HepG2 (cell line): Measurements from ENCODE around the gene TK2. TPM values are rescaled to one million over a fixed set of nuclear protein-coding genes. Genes with fewer than 3 reads are reported as not detected.

Experiments used
- AHR ChIP-seq: IDR thresholded peaks from 2 replicates; pipeline ENCODE4 v1.6.1; 2018; ENCODE audit warnings: missing genetic modification reagents, missing compliant biosample characterization
- ATF7 ChIP-seq, 2 experiments: fragments of 450-650 bp in 1 of 2; sonication (generic) in 1 of 2; formaldehyde crosslinking in 1 of 2; IDR thresholded peaks; 2 replicates each; pipeline versions ENCODE4 v1.4.0 to v1.6.1; 2016 to 2020; ENCODE audit warnings: antibody characterized with exemption in 1 of 2, mild to moderate bottlenecking in 1 of 2, missing genetic modification reagents in 1 of 2
- GTF3A ChIP-seq: sonication (generic); formaldehyde crosslinking; conservative IDR thresholded peaks from 2 replicates; pipeline ENCODE4 v1.4.0; 2020; ENCODE audit warnings: mild to moderate bottlenecking, missing genetic modification reagents
- HNF1B ChIP-seq: sonication (generic); formaldehyde crosslinking; IDR thresholded peaks from 2 replicates; pipeline ENCODE4 v1.5.1; 2020; ENCODE audit warnings: mild to moderate bottlenecking, moderate library complexity, missing genetic modification reagents
- LCORL ChIP-seq, 2 experiments: fragments of 450-650 bp in 1 of 2; sonication (generic) in 1 of 2; formaldehyde crosslinking in 1 of 2; IDR thresholded peaks; 2 replicates each; pipeline versions ENCODE4 v1.5.0 to v1.6.1; 2017 to 2020; ENCODE audit warnings: antibody characterized with exemption in 1 of 2, missing genetic modification reagents in 1 of 2
- NRL ChIP-seq: sonication (generic); formaldehyde crosslinking; IDR thresholded peaks from 2 replicates; pipeline ENCODE4 v1.5.0; 2020; ENCODE audit warnings: missing genetic modification reagents, mild to moderate bottlenecking, moderate library complexity, borderline replicate concordance
- ZBTB4 ChIP-seq: sonication (generic); formaldehyde crosslinking; IDR thresholded peaks from 2 replicates; pipeline ENCODE4 v1.4.0; 2020; ENCODE audit warnings: missing genetic modification reagents, mild to moderate bottlenecking, borderline replicate concordance
- ZNF33B ChIP-seq: sonication (generic); formaldehyde crosslinking; IDR thresholded peaks from 2 replicates; pipeline ENCODE4 v1.5.1; 2020; ENCODE audit warnings: mild to moderate bottlenecking, missing genetic modification reagents
- ZNF451 ChIP-seq: sonication (generic); formaldehyde crosslinking; IDR thresholded peaks from 2 replicates; pipeline ENCODE4 v1.5.0; 2020; ENCODE audit warnings: mild to moderate bottlenecking, missing genetic modification reagents
- ZNF709 ChIP-seq: sonication (generic); formaldehyde crosslinking; IDR thresholded peaks from 2 replicates; pipeline ENCODE4 v1.5.0; 2020; ENCODE audit warnings: mild to moderate bottlenecking, missing genetic modification reagents
- ZNF766 ChIP-seq: sonication (generic); formaldehyde crosslinking; IDR thresholded peaks from 2 replicates; pipeline ENCODE4 v1.5.0; 2020; ENCODE audit warnings: missing genetic modification reagents, borderline replicate concordance
- ZNF784 ChIP-seq: sonication (generic); formaldehyde crosslinking; IDR thresholded peaks from 2 replicates; pipeline ENCODE4 v1.5.1; 2020; ENCODE audit warnings: missing genetic modification reagents, mild to moderate bottlenecking, borderline replicate concordance
- polyA plus RNA-seq, 8 experiments: library from polyadenylated mRNA; depleted of rRNA in 3 of 8; stranded (reverse) in 7 of 8; unstranded in 1 of 8; fragments of >200 nt; fragmentation: Illumina TruSeq in 4 of 8; extraction: Trizol in 4 of 8; gene quantifications; 2 replicates each; pipeline versions ENCODE4 v1.2.1 to v1.2.3, GENCODE V29; 2011 to 2016; ENCODE audit warnings: low read depth in 4 of 8, missing spikeins in 1 of 8, mixed read lengths in 1 of 8; ENCODE audit not compliant: insufficient read depth in 1 of 8
- total RNA-seq, 5 experiments: library from RNA; depleted of rRNA; stranded (reverse); fragments of >200 nt; fragmentation: Illumina TruSeq; extraction: Trizol; gene quantifications; 2 replicates each; pipeline ENCODE4 v1.2.3, GENCODE V29; 2016; ENCODE audit warnings: low read depth in 1 of 5
- TF ChIP-seq, protein P1 (sequence below): sonication (generic); formaldehyde crosslinking; conservative IDR thresholded peaks from 2 replicates; pipeline ENCODE4 v1.4.0; 2020; ENCODE audit warnings: missing genetic modification reagents
- TF ChIP-seq, protein P2 (sequence below): sonication (generic); formaldehyde crosslinking; IDR thresholded peaks from 2 replicates; pipeline ENCODE4 v1.5.1; 2020; ENCODE audit warnings: missing genetic modification reagents, mild to moderate bottlenecking, borderline replicate concordance
- TF ChIP-seq, protein P3 (sequence below): IDR thresholded peaks from 2 replicates; pipeline ENCODE4 v1.6.1; 2018; ENCODE audit warnings: missing genetic modification reagents
- TF ChIP-seq, protein P4 (sequence below): IDR thresholded peaks from 2 replicates; pipeline ENCODE4 v1.6.1; 2016; ENCODE audit warnings: missing compliant biosample characterization, missing genetic modification reagents, borderline replicate concordance

The TK2 gene
- total and polyA plus RNA-seq, 2 of the 13 experiments (the other 11 are each of a cell fraction or from before 2014, with no cell fraction given), result 18.7 to 21.0 TPM

GRCh38 chr16:66512272-66513110 is 37.4 kb downstream of the TK2 start (continued):
- TF ChIP-seq HNF1B (CRISPR knock-in tag) (peak; percentile 18; the same call in 1 of the 2 replicates), NRL (no peak), ZNF451 (no peak), ATF7 (IDR thresholded peaks at IDR 0.05) (peak; percentile 81), ATF7 (CRISPR knock-in tag; IDR thresholded peaks at IDR 0.05) (no peak), ZNF766 (CRISPR knock-in tag) (no peak), GTF3A (CRISPR knock-in tag) (no peak), ZNF33B (CRISPR knock-in tag) (no peak), ZBTB4 (peak; percentile 78; the same call in 1 of the 2 replicates), ZNF784 (CRISPR knock-in tag) (no peak), LCORL (IDR thresholded peaks at IDR 0.05) (no peak), LCORL (CRISPR knock-in tag; IDR thresholded peaks at IDR 0.05) (peak; percentile 88; the same call in 1 of the 2 replicates), ZNF709 (CRISPR knock-in tag) (no peak), AHR (CRISPR knock-in tag) (no peak)
- TF ChIP-seq, protein P1, sequence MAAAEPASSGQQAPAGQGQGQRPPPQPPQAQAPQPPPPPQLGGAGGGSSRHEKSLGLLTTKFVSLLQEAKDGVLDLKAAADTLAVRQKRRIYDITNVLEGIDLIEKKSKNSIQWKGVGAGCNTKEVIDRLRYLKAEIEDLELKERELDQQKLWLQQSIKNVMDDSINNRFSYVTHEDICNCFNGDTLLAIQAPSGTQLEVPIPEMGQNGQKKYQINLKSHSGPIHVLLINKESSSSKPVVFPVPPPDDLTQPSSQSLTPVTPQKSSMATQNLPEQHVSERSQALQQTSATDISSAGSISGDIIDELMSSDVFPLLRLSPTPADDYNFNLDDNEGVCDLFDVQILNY (CRISPR knock-in tag), result no peak
- TF ChIP-seq, protein P2, sequence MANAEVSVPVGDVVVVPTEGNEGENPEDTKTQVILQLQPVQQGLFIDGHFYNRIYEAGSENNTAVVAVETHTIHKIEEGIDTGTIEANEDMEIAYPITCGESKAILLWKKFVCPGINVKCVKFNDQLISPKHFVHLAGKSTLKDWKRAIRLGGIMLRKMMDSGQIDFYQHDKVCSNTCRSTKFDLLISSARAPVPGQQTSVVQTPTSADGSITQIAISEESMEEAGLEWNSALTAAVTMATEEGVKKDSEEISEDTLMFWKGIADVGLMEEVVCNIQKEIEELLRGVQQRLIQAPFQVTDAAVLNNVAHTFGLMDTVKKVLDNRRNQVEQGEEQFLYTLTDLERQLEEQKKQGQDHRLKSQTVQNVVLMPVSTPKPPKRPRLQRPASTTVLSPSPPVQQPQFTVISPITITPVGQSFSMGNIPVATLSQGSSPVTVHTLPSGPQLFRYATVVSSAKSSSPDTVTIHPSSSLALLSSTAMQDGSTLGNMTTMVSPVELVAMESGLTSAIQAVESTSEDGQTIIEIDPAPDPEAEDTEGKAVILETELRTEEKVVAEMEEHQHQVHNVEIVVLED (CRISPR knock-in tag), result no peak
- TF ChIP-seq, protein P3, sequence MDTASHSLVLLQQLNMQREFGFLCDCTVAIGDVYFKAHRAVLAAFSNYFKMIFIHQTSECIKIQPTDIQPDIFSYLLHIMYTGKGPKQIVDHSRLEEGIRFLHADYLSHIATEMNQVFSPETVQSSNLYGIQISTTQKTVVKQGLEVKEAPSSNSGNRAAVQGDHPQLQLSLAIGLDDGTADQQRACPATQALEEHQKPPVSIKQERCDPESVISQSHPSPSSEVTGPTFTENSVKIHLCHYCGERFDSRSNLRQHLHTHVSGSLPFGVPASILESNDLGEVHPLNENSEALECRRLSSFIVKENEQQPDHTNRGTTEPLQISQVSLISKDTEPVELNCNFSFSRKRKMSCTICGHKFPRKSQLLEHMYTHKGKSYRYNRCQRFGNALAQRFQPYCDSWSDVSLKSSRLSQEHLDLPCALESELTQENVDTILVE, result 0 out of 2 replicates have a peak, but pooled peaks have one; percentile 38
- TF ChIP-seq, protein P4, sequence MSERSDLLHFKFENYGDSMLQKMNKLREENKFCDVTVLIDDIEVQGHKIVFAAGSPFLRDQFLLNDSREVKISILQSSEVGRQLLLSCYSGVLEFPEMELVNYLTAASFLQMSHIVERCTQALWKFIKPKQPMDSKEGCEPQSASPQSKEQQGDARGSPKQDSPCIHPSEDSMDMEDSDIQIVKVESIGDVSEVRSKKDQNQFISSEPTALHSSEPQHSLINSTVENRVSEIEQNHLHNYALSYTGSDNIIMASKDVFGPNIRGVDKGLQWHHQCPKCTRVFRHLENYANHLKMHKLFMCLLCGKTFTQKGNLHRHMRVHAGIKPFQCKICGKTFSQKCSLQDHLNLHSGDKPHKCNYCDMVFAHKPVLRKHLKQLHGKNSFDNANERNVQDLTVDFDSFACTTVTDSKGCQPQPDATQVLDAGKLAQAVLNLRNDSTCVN (CRISPR knock-in tag), result no peak
